H1 (cell line): ENCODE results near the gene CAMKMT. TPM values are rescaled to one million over a fixed set of nuclear protein-coding genes. Genes with fewer than 3 reads are reported as not detected.

ENCODE experiments used
- CTCF ChIA-PET: fragments of 300-600 bp; sonication (Branson Sonifier 250); formaldehyde crosslinking; loops from one replicate; lab custom pipeline; 2021; ENCODE audit not compliant: partially characterized antibody; lab: Charles Lee
- POLR2A ChIA-PET: fragments of 300-600 bp; sonication (Branson Sonifier 250); formaldehyde crosslinking; loops from one replicate; lab custom pipeline; 2021; ENCODE audit warnings: inconsistent platforms; ENCODE audit not compliant: partially characterized antibody; lab: Charles Lee
- DNase-seq, 2 experiments: peaks; one replicate each; pipeline versions ENCODE4 v3.0.0 to v3.0.0-alpha.2; 2010 to 2022; ENCODE audit warnings: low spot score in 2 of 2, low read depth in 1 of 2, mixed read lengths in 1 of 2
- FAIRE-seq: peaks from 2 replicates; lab custom pipeline; 2011; peaks lifted over from hg19 to GRCh38; lab: Jason Lieb, UNC
- H2AFZ ChIP-seq: 2 replicates; pipeline ENCODE4 v1.8.1; 2012; ENCODE audit warnings: low read length, inconsistent platforms
- H2AK5ac ChIP-seq: 2 replicates; pipeline ENCODE4 v1.6.1; 2013; ENCODE audit warnings: low read depth, low read length
- H2BK120ac ChIP-seq: replicated peaks from 2 replicates; pipeline ENCODE3; 2013; ENCODE audit warnings: low read depth, low read length, inconsistent platforms
- H2BK12ac ChIP-seq: 2 replicates; pipeline ENCODE4 v1.6.1; 2013; ENCODE audit warnings: low read depth, low read length
- H2BK15ac ChIP-seq: 2 replicates; pipeline ENCODE4 v1.6.1; 2013; ENCODE audit warnings: low read length
- H2BK20ac ChIP-seq: 2 replicates; pipeline ENCODE4 v1.6.1; 2013; ENCODE audit warnings: low read length
- H2BK5ac ChIP-seq: 2 replicates; pipeline ENCODE4 v1.6.1; 2013; ENCODE audit warnings: low read depth, low read length
- H3K14ac ChIP-seq: 2 replicates; pipeline ENCODE4 v1.6.1; 2013; ENCODE audit warnings: inconsistent platforms; ENCODE audit not compliant: insufficient read length
- H3K18ac ChIP-seq: 2 replicates; pipeline ENCODE4 v1.6.1; 2013; ENCODE audit warnings: low read length; ENCODE audit errors: extremely low read depth
- H3K23ac ChIP-seq: 2 replicates; pipeline ENCODE4 v1.6.1; 2013; ENCODE audit warnings: inconsistent platforms; ENCODE audit not compliant: insufficient read length
- H3K23me2 ChIP-seq: 2 replicates; pipeline ENCODE4 v1.6.1; 2013; ENCODE audit warnings: low read depth, low read length
- H3K27ac ChIP-seq: 2 replicates; pipeline ENCODE4 v1.6.1; 2011; ENCODE audit warnings: low read depth, low read length, inconsistent platforms
- H3K27me3 ChIP-seq, 4 experiments: replicated peaks in 1 of 4; 1 replicate in 1 of 4; 2 replicates in 3 of 4; pipeline versions ENCODE4 v1.6.1 to v1.8.1; 2011 to 2013; ENCODE audit warnings: low read length in 3 of 4, mild to moderate bottlenecking in 3 of 4, inconsistent platforms in 2 of 4, mixed read lengths in 2 of 4, moderate library complexity in 1 of 4; ENCODE audit not compliant: control insufficient read depth in 3 of 4, insufficient read depth in 3 of 4; ENCODE audit errors: extremely low read depth in 1 of 4
- H3K36me3 ChIP-seq, 4 experiments: 2 replicates each; pipeline versions ENCODE4 v1.6.1 to v1.8.1; 2011 to 2013; ENCODE audit warnings: mild to moderate bottlenecking in 4 of 4, low read length in 3 of 4, moderate library complexity in 2 of 4, control low read depth in 1 of 4, inconsistent platforms in 1 of 4; ENCODE audit not compliant: insufficient read depth in 4 of 4, control insufficient read depth in 2 of 4
- H3K4ac ChIP-seq: replicated peaks from 2 replicates; pipeline ENCODE3; 2013; ENCODE audit warnings: low read length, low read depth, mixed read lengths, inconsistent platforms; ENCODE audit not compliant: insufficient read length
- H3K4me1 ChIP-seq, 4 experiments: replicated peaks in 1 of 4; 1 replicate in 1 of 4; 2 replicates in 3 of 4; pipeline versions ENCODE4 v1.6.1 to v1.8.1; 2011 to 2013; ENCODE audit warnings: low read length in 3 of 4, inconsistent platforms in 2 of 4, mixed read lengths in 1 of 4; ENCODE audit not compliant: insufficient read depth in 4 of 4, control insufficient read depth in 3 of 4
- H3K4me2 ChIP-seq, 2 experiments: 2 replicates each; pipeline versions ENCODE4 v1.6.1 to v1.8.1; 2011 to 2013; ENCODE audit warnings: low read depth in 2 of 2, low read length in 2 of 2, control low read depth in 1 of 2, inconsistent platforms in 1 of 2, mild to moderate bottlenecking in 1 of 2; ENCODE audit not compliant: insufficient read depth in 1 of 2
- H3K4me3 ChIP-seq, 4 experiments: fragments of 200-600, 300-600 bp in 1 of 4; sonication (generic), shearing (Covaris generic), sonication (Bioruptor Twin) in 1 of 4; 2 replicates each; pipeline versions ENCODE4 v1.5.1 to v1.8.1; 2011 to 2016; ENCODE audit warnings: low read length in 4 of 4, low read depth in 3 of 4, control low read depth in 2 of 4, inconsistent platforms in 2 of 4, mild to moderate bottlenecking in 2 of 4, mixed read lengths in 1 of 4, moderate library complexity in 1 of 4; ENCODE audit not compliant: insufficient read depth in 2 of 4; ENCODE audit errors: extremely low read depth in 1 of 4
- H3K56ac ChIP-seq: replicated peaks from 2 replicates; pipeline ENCODE3; 2013; ENCODE audit warnings: low read depth, mild to moderate bottlenecking, mixed read lengths, low read length, inconsistent platforms; ENCODE audit not compliant: insufficient read length
- H3K79me1 ChIP-seq: 2 replicates; pipeline ENCODE4 v1.6.1; 2013; ENCODE audit warnings: low read depth, low read length, control low read depth
- H3K79me2 ChIP-seq, 2 experiments: 2 replicates each; pipeline versions ENCODE4 v1.6.1 to v1.8.1; 2012 to 2013; ENCODE audit warnings: low read length in 2 of 2, mild to moderate bottlenecking in 2 of 2, inconsistent platforms in 1 of 2; ENCODE audit not compliant: insufficient read depth in 2 of 2, control insufficient read depth in 1 of 2
- H3K9ac ChIP-seq, 4 experiments: replicated peaks in 1 of 4; 1 replicate in 1 of 4; 2 replicates in 3 of 4; pipeline versions ENCODE4 v1.6.1 to v1.8.1; 2011 to 2013; ENCODE audit warnings: low read depth in 3 of 4, low read length in 3 of 4, control low read depth in 2 of 4, mild to moderate bottlenecking in 2 of 4, moderate library complexity in 2 of 4, inconsistent platforms in 1 of 4; ENCODE audit errors: extremely low read depth in 1 of 4
- H3K9me3 ChIP-seq, 2 experiments: 2 replicates each; pipeline versions ENCODE4 v1.6.1 to v1.8.1; 2012 to 2013; ENCODE audit warnings: mild to moderate bottlenecking in 2 of 2, moderate library complexity in 2 of 2, control low read depth in 1 of 2, inconsistent platforms in 1 of 2, low read depth in 1 of 2, low read length in 1 of 2, mixed read lengths in 1 of 2; ENCODE audit not compliant: insufficient read depth in 2 of 2
- H4K20me1 ChIP-seq, 2 experiments: replicated peaks in 1 of 2; 2 replicates each; pipeline versions ENCODE3 to v1.8.1; 2011 to 2013; ENCODE audit warnings: inconsistent platforms in 2 of 2, low read length in 2 of 2, mild to moderate bottlenecking in 1 of 2; ENCODE audit not compliant: insufficient read depth in 2 of 2, control insufficient read depth in 1 of 2
- H4K5ac ChIP-seq: 2 replicates; pipeline ENCODE4 v1.6.1; 2013; ENCODE audit warnings: low read length, low read depth, mixed read lengths, inconsistent platforms; ENCODE audit not compliant: insufficient read length
- H4K8ac ChIP-seq: 2 replicates; pipeline ENCODE4 v1.8.0; 2013; ENCODE audit warnings: mild to moderate bottlenecking, moderate library complexity, low read length, inconsistent platforms; ENCODE audit not compliant: insufficient read depth; ENCODE audit errors: extremely low read depth
- H4K91ac ChIP-seq: replicated peaks from 2 replicates; pipeline ENCODE3; 2013; ENCODE audit warnings: low read length, mixed read lengths, inconsistent platforms; ENCODE audit not compliant: insufficient read length
- CHD1 ChIP-seq: IDR thresholded peaks from 2 replicates; pipeline ENCODE4 v1.6.1; 2012; ENCODE audit warnings: low read depth, low read length, improper control_type of control experiment
- CHD2 ChIP-seq: IDR thresholded peaks from 2 replicates; pipeline ENCODE4 v1.6.1; 2012; ENCODE audit warnings: low read length, improper control_type of control experiment
- KDM1A ChIP-seq: fragments of 200-600, 300-600 bp; sonication (generic); IDR thresholded peaks from 2 replicates; pipeline ENCODE4 v1.7.1; 2016; ENCODE audit warnings: mild to moderate bottlenecking, low read length, borderline replicate concordance
- NANOG ChIP-seq: IDR thresholded peaks from 2 replicates; pipeline ENCODE4 v1.6.1; 2011; ENCODE audit warnings: low read length, low read depth, mild to moderate bottlenecking, inconsistent platforms; ENCODE audit not compliant: insufficient read depth, poor library complexity, severe bottlenecking
- RAD21 ChIP-seq, 2 experiments: IDR thresholded peaks in 1 of 2; conservative IDR thresholded peaks in 1 of 2; 2 replicates each; pipeline ENCODE4 v1.6.1; 2011; ENCODE audit warnings: low read depth in 2 of 2, low read length in 2 of 2, improper control_type of control experiment in 1 of 2, inconsistent platforms in 1 of 2, mild to moderate bottlenecking in 1 of 2, moderate library complexity in 1 of 2
- SP4 ChIP-seq: IDR thresholded peaks from 2 replicates; pipeline ENCODE4 v1.6.1; 2012; ENCODE audit warnings: low read length, inconsistent platforms
- WGBS, 2 experiments: shearing (Covaris generic) in 1 of 2; methylation state at CpG; one replicate each; pipeline versions ENCODE4 v1.1.6 to v1.1.7; 2013 to 2015; ENCODE audit warnings: low lambda C conversion rate in 2 of 2, mixed read lengths in 2 of 2, inconsistent platforms in 1 of 2, low coverage in 1 of 2, missing lambda C conversion rate in 1 of 2; ENCODE audit not compliant: insufficient replicate concordance in 2 of 2, insufficient coverage in 1 of 2, insufficient read length in 1 of 2; ENCODE audit errors: extremely low coverage in 1 of 2, missing lambda C conversion rate in 1 of 2; 5-methylcytosine and 5-hydroxymethylcytosine counted together
- polyA plus RNA-seq, 7 experiments: library from polyadenylated mRNA; depleted of rRNA in 3 of 7; stranded (reverse) in 5 of 7; unstranded in 2 of 7; fragments of >200 nt in 5 of 7; fragments of 200-250 nt in 2 of 7; gene quantifications; 1 replicate in 5 of 7; 2 replicates in 1 of 7; 4 replicates in 1 of 7; pipeline versions ENCODE4 v1.2.1 to v1.2.3, GENCODE V29; 2011 to 2013; ENCODE audit warnings: missing spikeins in 2 of 7, mixed read lengths in 2 of 7
- total RNA-seq: library from RNA; stranded (reverse); fragmentation: NEBNext Ultra II Directional; extraction: Animal tissue kit (Norgen Biotek cat#: 25700); gene quantifications from 2 replicates; pipeline ENCODE4 v1.2.1, GENCODE V29; 2021
- TF ChIP-seq, protein P1 (sequence below): IDR thresholded peaks from 2 replicates; pipeline ENCODE4 v1.6.1; 2011; ENCODE audit warnings: low read length, improper control_type of control experiment

Gene CAMKMT
- total and polyA plus RNA-seq, 2 of the 8 experiments (the other 6 are each of a cell fraction or from before 2014, with no cell fraction given), result 14.7 to 22.4 TPM

- Histone ChIP-seq H3K79me1 (peaks cover 2% of the 10 kb centered on the region; the same call in 1 of the 2 replicates), H3K27ac (no peak overlapping the region), H2AK5ac (no peak overlapping the region), H3K79me2 (no peaks in the 10 kb centered on the region), H3K9me3 (no peaks in the 10 kb centered on the region), H2BK5ac (no peak overlapping the region), H3K23me2 (no peaks in the 10 kb centered on the region), H3K27me3 (no peaks in the 10 kb centered on the region), H4K20me1 (no peaks in the 10 kb centered on the region), H3K56ac (no peak overlapping the region), H3K9ac (no peak overlapping the region), H3K14ac (no peak overlapping the region), H3K18ac (no peak overlapping the region), H2BK20ac (no peak overlapping the region), H2AFZ (no peak overlapping the region), H4K8ac (no peak overlapping the region), H4K91ac (no peak overlapping the region), H3K23ac (no peak overlapping the region), H2BK120ac (no peak overlapping the region), H3K4me2 (no peak overlapping the region), H3K4ac (no peak overlapping the region), H3K4me1 (peaks cover 0 to 5% (median 0%) of the 10 kb centered on the region in 4 experiments; a peak in 2 of 7 replicates), H3K4me3 (no peak overlapping the region), H4K5ac (no peak overlapping the region), H2BK12ac (no peak overlapping the region), H3K36me3 (no peaks in the 10 kb centered on the region; a peak in 1 of 8 replicates), H2BK15ac (no peak overlapping the region)
- ChIA-PET POLR2A (no interaction called here), CTCF (no interaction called here)
- TF ChIP-seq, protein P1, sequence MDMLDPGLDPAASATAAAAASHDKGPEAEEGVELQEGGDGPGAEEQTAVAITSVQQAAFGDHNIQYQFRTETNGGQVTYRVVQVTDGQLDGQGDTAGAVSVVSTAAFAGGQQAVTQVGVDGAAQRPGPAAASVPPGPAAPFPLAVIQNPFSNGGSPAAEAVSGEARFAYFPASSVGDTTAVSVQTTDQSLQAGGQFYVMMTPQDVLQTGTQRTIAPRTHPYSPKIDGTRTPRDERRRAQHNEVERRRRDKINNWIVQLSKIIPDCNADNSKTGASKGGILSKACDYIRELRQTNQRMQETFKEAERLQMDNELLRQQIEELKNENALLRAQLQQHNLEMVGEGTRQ, result no peak
- no peak for TF ChIP-seq CHD1
- TF ChIP-seq SP4, result no peak
- no peak for TF ChIP-seq NANOG
- TF ChIP-seq KDM1A, result no peak
- no peak for TF ChIP-seq CHD2
- TF ChIP-seq RAD21 (IDR thresholded peaks at IDR 0.05 in 1 of 2, conservative IDR thresholded peaks at IDR 0.05 in 1 of 2; ENCODE audit: low read depth in 2 of 2, low read length in 2 of 2), result no peak
- WGBS, 2 experiments, result 79% methylated on average over 5 of the region's 5 CpGs; no CpG with 5 or more reads in 1 of the 2 experiments
- FAIRE-seq, result no peak
- DNase-seq, result no peak
Measured at GRCh38 chr2:44564752-44565151, 203.0 kb downstream of the CAMKMT start.
